HG03025 (cell line): ENCODE results near the gene MAGEB6B.
"Not testable (repeated sequence)": the region's sequence is repeated elsewhere in the genome, so short reads cannot be mapped to it uniquely, and the experiment has no call there.

Experiments used
- ATAC-seq: cut with Tn5 transposase; IDR thresholded peaks from one replicate; pipeline ENCODE4 v1.9.1; 2021; ENCODE audit warnings: mild to moderate bottlenecking, moderate library complexity; ENCODE audit not compliant: unreplicated experiment, low FRiP score

The MAGEB6B gene

DNA sequence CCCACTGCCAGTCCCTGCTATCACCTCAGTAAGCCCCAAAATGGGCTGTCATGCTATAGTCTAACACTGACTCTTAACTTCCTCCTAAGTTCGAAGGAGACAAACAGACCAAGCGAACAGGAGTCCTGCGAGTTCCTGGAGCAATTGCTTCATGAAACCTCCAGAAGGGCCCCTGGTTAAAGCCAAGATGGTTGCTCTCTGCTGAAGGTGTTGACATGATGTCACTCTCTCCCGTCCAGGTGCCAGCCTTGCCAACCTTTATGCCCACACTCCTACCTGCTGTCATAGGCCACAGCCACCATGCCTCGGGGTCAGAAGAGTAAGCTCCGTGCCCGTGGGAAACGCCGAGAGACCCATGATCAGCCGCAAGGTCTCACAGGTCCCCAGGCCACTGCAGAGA, at the start of gene MAGEB6B:
Gene MAGEB6B (plus strand): TSS at position 301 of the 400 bp plus-strand sequence. CDS start 0 bp downstream, at position 301.
- no peak for ATAC-seq

- ATAC-seq = no peak
Measured at GRCh38 chrX:26138274-26138673, 22.1 kb upstream of the MAGEB6B start, which contains the start of gene MAGEB18. TSS of gene MAGEB18 (plus strand) at chrX:26138343. CDS start at chrX:26138986, 643 bp downstream.

- ATAC-seq = no peak
Measured at GRCh38 chrX:26146024-26146423, 14.4 kb upstream of the MAGEB6B start.

- no peak for ATAC-seq
Measured at GRCh38 chrX:26192204-26192603, 31.8 kb downstream of the MAGEB6B start, which contains the start of gene MAGEB6. TSS of gene MAGEB6 (plus strand) at chrX:26192440. CDS start at chrX:26193847, 1,407 bp downstream.

DNA sequence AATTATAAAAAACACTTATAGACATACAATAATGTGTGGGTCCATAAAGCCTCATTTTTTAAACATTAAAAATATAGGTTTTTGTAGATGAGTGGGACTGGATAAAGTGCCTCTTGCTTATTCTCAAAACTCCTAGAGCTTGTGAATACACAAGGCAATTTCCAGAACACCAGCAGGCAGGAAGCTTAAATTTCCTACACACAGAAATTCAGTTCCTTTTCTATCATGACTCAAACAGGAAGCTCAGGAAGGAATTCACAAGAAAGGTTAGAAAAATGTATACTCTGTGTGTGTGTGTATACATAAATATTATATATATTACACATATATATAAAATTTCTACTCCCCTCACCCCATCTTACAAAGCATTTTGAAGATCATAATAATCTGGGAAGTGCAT, 43.2 kb downstream of the MAGEB6B start:
- no peak for ATAC-seq

GRCh38 chrX:26204717-26205116, 44.3 kb downstream of the MAGEB6B start:
- ATAC-seq = not testable (repeated sequence)

DNA sequence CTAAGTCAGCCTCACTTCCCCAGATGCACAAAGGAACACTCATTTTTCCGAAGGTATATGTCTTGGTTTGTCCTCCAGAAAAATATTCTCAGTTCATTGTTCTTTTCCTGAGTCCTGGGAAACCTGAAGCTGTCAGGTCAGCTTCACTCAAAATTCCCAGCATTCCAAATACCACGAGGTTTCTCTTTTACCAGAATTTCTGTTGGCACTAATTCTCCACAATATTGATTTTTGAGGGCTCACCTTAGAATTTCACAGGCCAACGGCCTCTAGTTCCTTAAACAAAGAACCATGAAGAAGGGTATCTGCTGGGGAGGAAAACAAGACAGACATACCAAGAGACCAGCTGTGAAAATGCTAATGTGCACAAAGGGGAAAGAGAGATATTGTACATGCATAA, 47.6 kb downstream of the MAGEB6B start:
- no peak for ATAC-seq
